Measurements from ENCODE around the gene ARHGAP42.
"Not testable (repeated sequence)": the region's sequence is repeated elsewhere in the genome, so short reads cannot be mapped to it uniquely, and the experiment has no call there.

The ARHGAP42 gene

DNA sequence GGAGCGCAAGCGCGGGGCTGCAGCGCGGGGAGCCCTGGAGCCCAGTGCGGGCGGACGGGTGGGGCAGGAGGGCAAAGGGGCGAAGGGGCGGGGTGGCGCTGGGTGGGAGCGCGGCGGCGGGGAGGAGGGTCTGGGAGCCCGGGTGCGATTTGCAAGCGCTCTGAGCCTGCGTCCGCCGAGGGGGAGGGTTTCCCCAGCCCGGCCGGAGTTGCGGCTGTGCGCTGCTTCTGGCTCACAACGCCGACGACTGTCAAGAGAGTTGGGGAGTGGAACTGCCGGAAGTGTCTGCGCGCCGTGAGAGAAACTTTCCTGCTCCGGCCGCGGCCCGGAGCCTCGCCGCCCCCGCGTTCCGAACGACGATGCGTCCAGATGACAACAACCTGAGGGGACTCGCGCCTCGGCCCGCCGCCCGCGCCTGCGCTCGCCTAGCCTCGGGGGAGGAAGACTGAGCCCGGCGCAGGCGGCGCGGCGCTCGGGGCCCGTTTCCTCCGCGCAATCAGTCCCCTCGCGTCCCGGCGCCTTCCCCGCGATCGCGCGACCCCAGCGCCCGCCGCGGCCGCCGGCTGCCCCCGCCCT lies at the start of gene ARHGAP42:
TSS of gene ARHGAP42 (plus strand) at position 235 of the 576 bp plus-strand sequence. CDS start 391 bp downstream, outside the sequence.
- no peak for DNase-seq (ENCODE audit: low read depth)

GRCh38 chr11:100637706-100638105 lies 49.4 kb upstream of the ARHGAP42 start:
- DNase-seq (ENCODE audit: low read depth): no peak

- no peak for DNase-seq (ENCODE audit: low read depth)
Observed at GRCh38 chr11:100638648-100639047, 48.4 kb upstream of the ARHGAP42 start.

- DNase-seq (ENCODE audit: low read depth): no peak
Observed at GRCh38 chr11:100639140-100639539, 47.9 kb upstream of the ARHGAP42 start.

DNA sequence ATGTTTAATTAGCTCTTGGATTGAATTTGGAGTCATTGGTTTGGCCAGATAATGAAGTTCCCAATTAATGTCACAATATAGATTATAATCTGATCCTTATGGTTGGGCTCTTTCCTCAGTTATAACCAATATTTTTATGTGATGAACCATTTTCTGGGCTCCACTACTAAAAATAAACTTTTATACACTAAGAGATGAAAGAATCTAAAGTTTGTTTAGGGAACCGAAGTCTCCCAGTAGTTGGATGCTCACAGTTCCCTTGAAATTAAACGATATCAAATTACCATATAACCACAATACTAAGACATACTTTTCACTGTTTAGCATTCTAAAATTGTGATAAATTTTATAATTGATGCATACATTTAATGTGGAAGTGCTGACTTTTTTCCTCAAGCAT lies 47.0 kb upstream of the ARHGAP42 start:
- no peak for DNase-seq (ENCODE audit: low read depth)

DNA sequence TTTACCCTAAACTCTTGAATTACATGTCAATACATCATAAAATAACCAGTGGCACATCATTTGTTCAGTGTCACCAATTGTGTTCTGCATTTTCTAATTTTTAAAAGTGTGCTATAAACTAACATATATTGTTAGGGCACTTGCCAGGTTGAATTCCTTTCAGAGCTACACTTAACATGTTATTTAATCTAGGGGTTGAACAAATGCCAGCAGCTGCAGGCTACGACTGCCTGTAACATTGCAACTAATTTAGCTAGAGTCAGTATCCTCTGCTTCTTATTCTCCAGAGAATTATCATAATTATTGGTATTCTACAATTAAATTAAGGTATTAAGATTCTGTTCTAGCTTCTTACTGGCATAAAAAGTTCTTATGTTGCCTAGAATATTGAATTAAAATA lies 46.4 kb upstream of the ARHGAP42 start:
- no peak for DNase-seq (ENCODE audit: low read depth)

DNA sequence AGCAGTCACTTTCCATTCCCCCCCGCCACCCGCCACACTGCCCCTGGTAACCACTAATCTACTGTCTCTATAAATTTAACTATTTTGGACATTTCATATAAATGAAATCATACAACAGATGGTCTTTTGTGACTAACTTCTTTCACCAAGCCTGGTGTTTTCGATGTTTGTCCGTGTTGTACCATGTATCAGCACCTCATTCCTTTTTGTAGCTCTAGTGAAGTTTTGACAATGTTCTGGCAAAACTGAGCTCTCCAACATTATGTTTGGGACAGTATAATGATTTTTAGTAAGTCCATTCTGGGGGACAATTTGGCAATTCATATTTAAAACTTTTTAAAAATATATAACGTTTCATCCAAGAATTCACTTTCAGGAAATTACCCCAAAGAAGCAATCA lies 45.6 kb upstream of the ARHGAP42 start:
- no peak for DNase-seq (ENCODE audit: low read depth)

- DNase-seq (ENCODE audit: low read depth): no peak
Observed at GRCh38 chr11:100646545-100646944, 40.5 kb upstream of the ARHGAP42 start.

GRCh38 chr11:100647861-100648260 lies 39.2 kb upstream of the ARHGAP42 start:
- DNase-seq (ENCODE audit: low read depth): no peak

DNA sequence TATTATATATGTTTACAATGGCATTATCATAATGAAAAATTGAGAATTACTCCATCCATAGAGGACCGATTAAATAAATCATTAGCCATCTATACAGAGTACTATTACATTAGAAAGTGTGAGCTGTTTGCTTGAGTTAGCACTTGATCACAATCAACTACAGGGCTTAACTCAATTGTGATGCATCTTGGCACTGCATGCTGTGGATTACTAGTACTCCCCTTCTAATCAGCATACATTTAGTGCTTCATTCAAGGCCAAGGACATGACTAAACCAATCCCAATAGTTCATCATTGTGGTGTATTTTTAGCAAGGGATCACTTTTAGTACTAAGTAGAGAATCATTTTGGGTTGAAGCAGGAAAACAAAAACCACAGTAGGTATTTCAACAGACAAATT lies 23.5 kb upstream of the ARHGAP42 start:
- no peak for DNase-seq (ENCODE audit: low read depth)

DNA sequence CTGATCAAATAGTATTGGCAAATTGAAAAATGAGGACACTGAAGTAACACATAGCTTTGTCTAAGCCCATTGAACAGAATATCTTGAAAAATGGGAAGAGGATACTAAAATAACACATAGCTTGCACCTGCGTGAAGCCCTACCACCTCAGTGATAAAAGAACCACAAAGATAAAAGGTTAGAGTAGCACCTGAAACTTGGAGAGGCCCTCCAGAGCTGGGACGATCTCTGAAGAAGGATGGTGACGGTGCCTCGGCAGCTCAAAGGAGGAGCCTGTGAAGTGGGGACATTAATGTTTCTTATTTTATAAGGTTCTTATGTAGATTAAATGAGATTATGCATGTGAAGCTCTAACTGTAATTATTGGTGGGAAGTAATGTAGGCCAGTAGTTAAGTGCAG lies 23.1 kb upstream of the ARHGAP42 start:
- DNase-seq (ENCODE audit: low read depth): no peak

- DNase-seq (ENCODE audit: low read depth): not testable (repeated sequence)
Observed at GRCh38 chr11:100666816-100667215, 20.3 kb upstream of the ARHGAP42 start.

GRCh38 chr11:100667449-100667848 lies 19.6 kb upstream of the ARHGAP42 start:
- no peak for DNase-seq (ENCODE audit: low read depth)

- DNase-seq (ENCODE audit: low read depth): no peak
Observed at GRCh38 chr11:100670140-100670539, 16.9 kb upstream of the ARHGAP42 start.

DNA sequence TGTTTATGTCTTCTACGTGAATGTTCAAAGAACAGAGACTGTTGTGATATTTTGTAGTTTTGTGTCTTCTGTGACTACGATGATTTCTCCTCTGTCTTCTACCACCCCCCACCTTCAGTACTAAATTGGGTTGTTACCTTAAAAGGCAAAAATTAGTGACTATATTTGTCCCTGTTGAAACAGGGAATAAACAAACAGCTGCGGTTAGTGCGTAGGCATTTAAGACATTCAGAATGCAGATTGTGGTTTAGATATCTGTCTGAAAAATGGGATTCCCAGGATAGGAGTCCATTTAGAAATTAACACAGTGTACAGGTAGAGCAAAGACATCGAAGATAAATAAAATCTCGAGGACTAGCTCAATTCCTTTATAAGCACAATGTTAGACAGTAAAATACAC lies 15.6 kb upstream of the ARHGAP42 start:
- DNase-seq (ENCODE audit: low read depth): no peak

- DNase-seq (ENCODE audit: low read depth): no peak
Observed at GRCh38 chr11:100672498-100673033, 14.5 kb upstream of the ARHGAP42 start.

DNA sequence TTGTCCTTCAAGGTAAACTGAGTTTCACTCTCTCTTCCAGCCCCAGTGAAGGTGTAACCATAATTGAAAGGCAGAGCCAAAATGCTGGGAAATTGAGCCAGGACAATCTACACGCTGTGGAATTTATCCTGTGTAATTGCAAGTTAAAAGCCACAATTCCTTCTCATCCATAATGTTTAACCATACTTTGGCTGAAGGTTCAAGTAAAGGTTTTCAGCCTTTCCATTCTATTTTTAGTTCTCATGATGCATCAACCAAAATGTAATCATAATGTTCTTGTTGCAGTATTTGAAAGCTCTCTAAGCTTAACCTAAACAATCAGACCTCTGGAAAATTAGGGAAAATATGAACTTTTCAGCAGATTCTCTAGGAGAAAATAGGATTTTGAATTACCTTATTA lies 14.0 kb upstream of the ARHGAP42 start:
- no peak for DNase-seq (ENCODE audit: low read depth)

DNA sequence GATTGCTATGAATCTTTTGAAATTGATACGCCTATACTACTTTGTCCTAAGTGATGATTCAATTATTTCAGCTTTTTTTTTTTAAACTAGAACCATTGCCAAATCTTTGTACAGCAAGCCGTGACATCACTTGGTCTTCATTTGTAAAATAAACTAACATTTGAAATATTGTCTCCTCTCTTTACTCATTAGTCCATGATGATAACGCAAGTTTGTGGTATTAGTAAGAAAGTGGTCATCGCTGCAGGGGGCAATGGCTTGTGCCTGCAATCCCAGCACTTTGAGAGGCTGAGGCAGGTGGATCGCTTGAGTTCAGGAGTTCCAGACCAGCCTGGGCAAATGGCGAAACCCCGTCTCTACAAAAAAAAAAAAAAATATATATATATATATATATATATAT lies 12.9 kb upstream of the ARHGAP42 start:
- DNase-seq (ENCODE audit: low read depth): no peak

GRCh38 chr11:100675115-100675650 lies 11.9 kb upstream of the ARHGAP42 start:
- no peak for DNase-seq (ENCODE audit: low read depth)

DNA sequence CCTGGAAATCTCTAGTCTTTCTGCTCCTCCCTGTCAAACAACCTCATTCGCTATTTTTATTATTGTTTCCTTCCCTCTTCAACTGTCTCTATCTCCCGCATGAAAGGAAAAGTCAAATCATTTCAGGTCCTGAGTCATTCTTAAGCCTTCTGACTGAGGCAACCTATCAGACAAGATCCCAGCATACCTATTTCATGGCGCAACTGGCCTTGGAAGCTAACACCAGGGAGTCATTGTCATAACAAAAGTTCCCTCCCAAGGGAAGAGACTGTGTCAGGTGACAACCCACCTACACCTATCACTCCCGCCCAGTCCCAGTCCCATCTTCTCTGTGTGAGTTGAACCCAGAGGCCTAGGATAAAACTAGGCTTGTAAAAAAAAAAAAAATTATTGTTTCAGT lies 10.2 kb upstream of the ARHGAP42 start:
- DNase-seq (ENCODE audit: low read depth): no peak

DNA sequence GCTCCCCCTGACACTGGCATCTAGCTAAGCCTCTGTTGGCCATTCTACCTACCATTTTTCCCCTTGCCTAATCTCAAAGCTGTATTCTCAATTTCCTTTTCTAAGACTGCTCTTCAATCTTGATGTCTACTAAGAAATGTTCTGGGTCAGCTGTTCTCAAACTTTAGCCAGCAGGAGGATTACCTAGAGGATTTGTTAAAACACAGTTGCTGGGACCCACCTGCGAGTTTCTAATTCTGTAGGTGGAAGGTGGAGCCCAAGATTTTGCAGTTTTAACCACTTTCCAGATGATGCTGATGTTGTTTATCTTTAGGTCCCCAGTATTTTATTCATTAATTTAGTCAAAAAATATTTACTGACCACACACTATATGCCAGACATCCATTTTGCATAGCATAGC lies 9.3 kb upstream of the ARHGAP42 start:
- no peak for DNase-seq (ENCODE audit: low read depth)

- no peak for DNase-seq (ENCODE audit: low read depth)
Observed at GRCh38 chr11:100680070-100680469, 7.0 kb upstream of the ARHGAP42 start.

DNA sequence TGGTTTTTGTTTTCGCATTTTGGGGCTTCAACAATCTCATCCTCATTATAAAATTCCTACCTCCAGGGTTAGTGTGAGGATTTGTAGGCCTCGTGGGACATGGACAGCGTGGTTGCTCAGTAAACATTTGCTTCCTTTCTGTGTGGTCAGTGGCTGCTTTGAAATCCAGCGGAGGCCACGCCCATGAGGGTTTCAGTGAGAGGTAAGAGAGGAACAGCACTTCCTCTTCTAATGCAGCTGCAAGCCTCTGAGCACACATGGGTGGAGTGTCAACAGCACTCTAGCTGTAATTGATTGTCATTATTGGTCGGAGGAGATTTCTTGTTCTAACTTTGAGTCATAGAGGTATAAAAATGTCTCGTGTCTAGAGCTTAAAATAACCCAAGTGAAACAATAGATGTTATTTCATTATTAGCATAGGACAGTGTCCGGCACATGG lies 6.0 kb upstream of the ARHGAP42 start:
- DNase-seq (ENCODE audit: low read depth): no peak
